Stomach (tissue), 9 donors: Measurements from ENCODE around the gene RASSF3. TPM values are rescaled to one million over a fixed set of nuclear protein-coding genes. Genes with fewer than 3 reads are reported as not detected.
A peak's percentile ranks its signal among the peaks of the same experiment; 100 is the strongest.

Experiments
- DNase-seq, 2 donors: peaks; one replicate each; pipeline versions ENCODE4 v3.0.0 to v3.0.0-alpha.2; 2013 to 2019
- H3K27ac ChIP-seq, 5 donors: fragments of 200-600 bp in 4 of 5; sonication (generic) in 4 of 5; one replicate each; pipeline ENCODE4 v1.5.1; 2013 to 2019; ENCODE audit warnings: mild to moderate bottlenecking in 1 of 5, moderate library complexity in 1 of 5
- H3K27me3 ChIP-seq, 3 donors: fragments of 200-600 bp; sonication (generic); one replicate each; pipeline ENCODE4 v1.5.1; 2017 to 2019; ENCODE audit warnings: mixed run types in 1 of 3
- H3K36me3 ChIP-seq, 4 donors: fragments of 200-600 bp; sonication (generic); 1 replicate in 3 of 4; 2 replicates in 1 of 4; pipeline ENCODE4 v1.5.1; 2016 to 2019
- H3K4me1 ChIP-seq, 4 donors: fragments of 200-600 bp; sonication (generic); one replicate each; pipeline ENCODE4 v1.5.1; 2016 to 2019
- H3K4me3 ChIP-seq, 4 donors: fragments of 200-600 bp; sonication (generic) in 3 of 4; one replicate each; pipeline ENCODE4 v1.5.1; 2016 to 2019; ENCODE audit warnings: mild to moderate bottlenecking in 1 of 4
- H3K9me3 ChIP-seq, 4 donors: fragments of 200-600 bp; sonication (generic); one replicate each; pipeline ENCODE4 v1.5.1; 2016 to 2019
- EP300 ChIP-seq: sonication (generic); formaldehyde crosslinking; IDR thresholded peaks from one replicate; pipeline ENCODE4 v1.6.1; 2017; ENCODE audit warnings: antibody characterized with exemption
- POLR2A ChIP-seq, 4 donors: fragments of 450-650 bp; IDR thresholded peaks; one replicate each; pipeline ENCODE4 v1.6.1; 2016; ENCODE audit warnings: antibody characterized with exemption in 4 of 4, control low read depth in 2 of 4, mild to moderate bottlenecking in 1 of 4, moderate library complexity in 1 of 4
- POLR2AphosphoS5 ChIP-seq, 3 donors: sonication (generic); formaldehyde crosslinking; IDR thresholded peaks; one replicate each; pipeline ENCODE4 v1.6.1; 2016; ENCODE audit warnings: antibody characterized with exemption in 3 of 3
- WGBS, 5 donors: extraction: QIAGEN DNeasy Blood & Tissue Kit in 3 of 5; methylation state at CpG; one replicate each; pipeline versions ENCODE4 v1.1.5 to v1.1.7; 2013 to 2018; 5-methylcytosine and 5-hydroxymethylcytosine counted together
- intact Hi-C: fragments of 100-400 bp; cut with DNase I; formaldehyde crosslinking; loops from one replicate; pipeline ENCODE4 v1.15.1; 2023; ENCODE audit warnings: low total_unique reads
- polyA plus RNA-seq, 3 donors: library from polyadenylated mRNA; stranded (reverse); fragments of 200-250 nt; gene quantifications; one replicate each; pipeline ENCODE4 v1.2.3, GENCODE V29; 2013
- total RNA-seq, 5 donors: library from RNA; depleted of rRNA; stranded (reverse); fragments of >200 nt; gene quantifications; one replicate each; pipeline versions ENCODE4 v1.1.0 to v1.2.3, GENCODE V29; 2014 to 2016
- TF ChIP-seq, protein P1 (sequence below), 7 experiments: fragments of 450-650 bp in 4 of 7; fragments of 200-600 bp in 3 of 7; sonication (generic) in 3 of 7; IDR thresholded peaks; one replicate each; pipeline ENCODE4 v1.5.1; 2016 to 2019; ENCODE audit warnings: antibody characterized with exemption in 7 of 7, control low read depth in 2 of 7, mild to moderate bottlenecking in 1 of 7
- donor health status: healthy with polysubstance abuse.
- donor health status: Bipolar disorder and iron deficiency.
- donor health status: healthy.

Gene RASSF3
- total and polyA plus RNA-seq, 8 donors = 29.3 to 109 (median 54.8) TPM

DNA sequence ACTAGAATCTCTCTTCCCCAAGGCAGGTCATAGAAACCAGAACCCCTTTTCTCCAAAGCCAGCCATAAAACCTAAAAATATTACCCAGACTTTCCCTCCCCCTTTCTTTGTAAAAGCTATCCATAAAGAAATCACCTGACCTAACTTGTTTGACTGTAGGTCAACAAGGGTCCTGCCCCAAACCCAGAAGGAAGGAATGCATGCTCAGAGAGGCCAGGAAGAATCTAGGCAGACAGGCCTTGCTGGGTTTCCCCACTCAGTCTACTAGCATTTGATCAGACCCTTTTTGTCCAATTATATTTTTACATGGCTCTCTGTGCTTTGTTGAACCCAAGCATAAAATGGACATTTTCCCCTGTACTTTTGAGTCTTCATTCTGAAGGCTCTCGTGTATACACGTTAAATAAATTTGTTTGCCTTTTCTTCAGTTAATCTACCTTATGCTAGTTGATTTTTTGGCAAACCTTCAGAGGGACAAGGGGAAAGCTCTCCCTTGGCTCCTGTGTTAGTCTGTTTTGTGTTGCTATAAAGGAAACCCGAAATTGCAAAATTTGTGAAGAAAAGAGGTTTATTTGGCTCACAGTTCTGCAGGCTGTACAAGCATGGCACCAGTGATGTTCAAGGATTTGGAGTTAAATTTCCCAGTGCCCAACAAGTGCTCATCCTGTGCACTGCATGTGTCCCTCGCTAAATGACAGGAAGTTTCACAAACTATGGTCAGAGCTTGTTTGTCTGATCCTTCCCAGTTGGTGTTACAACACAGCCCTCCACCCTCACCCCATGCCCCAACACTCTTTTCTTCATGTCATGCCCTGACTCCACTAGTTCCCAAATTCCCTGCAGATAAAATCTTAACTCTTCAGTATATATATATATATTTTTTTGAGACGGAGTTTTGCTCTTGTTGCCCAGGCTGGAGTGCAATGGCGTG is 14.2 kb upstream of the RASSF3 start:
- intact Hi-C loops = no loop called here
- Histone ChIP-seq H3K27ac (peak overlapping the region in 2 of 5 donors; percentile 9 to 40), H3K4me1 (peaks cover 0 to 31% (median 2%) of the 10 kb centered on the region in 4 donors), H3K27me3 (no peaks in the 10 kb centered on the region), H3K4me3 (no peak overlapping the region), H3K9me3 (no peaks in the 10 kb centered on the region), H3K36me3 (no peaks in the 10 kb centered on the region)
- DNase-seq = no peak
- WGBS, 5 donors = 61 to 75% (median 62%) methylated on average over 6 of the region's 6 CpGs
- no peak for TF ChIP-seq EP300
- TF ChIP-seq, protein P1, sequence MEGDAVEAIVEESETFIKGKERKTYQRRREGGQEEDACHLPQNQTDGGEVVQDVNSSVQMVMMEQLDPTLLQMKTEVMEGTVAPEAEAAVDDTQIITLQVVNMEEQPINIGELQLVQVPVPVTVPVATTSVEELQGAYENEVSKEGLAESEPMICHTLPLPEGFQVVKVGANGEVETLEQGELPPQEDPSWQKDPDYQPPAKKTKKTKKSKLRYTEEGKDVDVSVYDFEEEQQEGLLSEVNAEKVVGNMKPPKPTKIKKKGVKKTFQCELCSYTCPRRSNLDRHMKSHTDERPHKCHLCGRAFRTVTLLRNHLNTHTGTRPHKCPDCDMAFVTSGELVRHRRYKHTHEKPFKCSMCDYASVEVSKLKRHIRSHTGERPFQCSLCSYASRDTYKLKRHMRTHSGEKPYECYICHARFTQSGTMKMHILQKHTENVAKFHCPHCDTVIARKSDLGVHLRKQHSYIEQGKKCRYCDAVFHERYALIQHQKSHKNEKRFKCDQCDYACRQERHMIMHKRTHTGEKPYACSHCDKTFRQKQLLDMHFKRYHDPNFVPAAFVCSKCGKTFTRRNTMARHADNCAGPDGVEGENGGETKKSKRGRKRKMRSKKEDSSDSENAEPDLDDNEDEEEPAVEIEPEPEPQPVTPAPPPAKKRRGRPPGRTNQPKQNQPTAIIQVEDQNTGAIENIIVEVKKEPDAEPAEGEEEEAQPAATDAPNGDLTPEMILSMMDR (IDR thresholded peaks at IDR 0.05) = no peak
- no peak for TF ChIP-seq POLR2AphosphoS5 (IDR thresholded peaks at IDR 0.05)
- TF ChIP-seq POLR2A (IDR thresholded peaks at IDR 0.05) = no peak

GRCh38 chr12:64598831-64599230 is 11.5 kb upstream of the RASSF3 start:
- H3K9me3 ChIP-seq = no peaks in the 10 kb centered on the region
- no peak overlapping the region for H3K27ac ChIP-seq
- TF ChIP-seq POLR2AphosphoS5 (IDR thresholded peaks at IDR 0.05) = no peak
- TF ChIP-seq, protein P1 (IDR thresholded peaks at IDR 0.05) = no peak
- no peak for TF ChIP-seq EP300
- TF ChIP-seq POLR2A (IDR thresholded peaks at IDR 0.05) = no peak
- 59 to 84% (median 70%) methylated on average over 4 of the region's 4 CpGs for WGBS, 5 donors
- intact Hi-C loops = no loop called here
- H3K36me3 ChIP-seq = no peaks in the 10 kb centered on the region
- peaks cover 0 to 38% (median 5%) of the 10 kb centered on the region in 4 donors for H3K4me1 ChIP-seq
- H3K27me3 ChIP-seq = no peaks in the 10 kb centered on the region
- H3K4me3 ChIP-seq = no peak overlapping the region
- no peak for DNase-seq

GRCh38 chr12:64600164-64600561 is 10.1 kb upstream of the RASSF3 start:
- no peaks in the 10 kb centered on the region for H3K9me3 ChIP-seq
- H3K27me3 ChIP-seq = no peaks in the 10 kb centered on the region
- intact Hi-C loops = no loop called here
- TF ChIP-seq, protein P1 (IDR thresholded peaks at IDR 0.05) = no peak
- TF ChIP-seq EP300 = no peak
- TF ChIP-seq POLR2A (IDR thresholded peaks at IDR 0.05) = no peak
- no peak for TF ChIP-seq POLR2AphosphoS5 (IDR thresholded peaks at IDR 0.05)
- peaks cover 0 to 38% (median 5%) of the 10 kb centered on the region in 4 donors for H3K4me1 ChIP-seq
- H3K27ac ChIP-seq = no peak overlapping the region
- no peak overlapping the region for H3K4me3 ChIP-seq
- no peaks in the 10 kb centered on the region for H3K36me3 ChIP-seq
- no peak for DNase-seq
- WGBS, 5 donors = 32 to 55% (median 39%) methylated on average over 2 of the region's 2 CpGs

GRCh38 chr12:64603183-64603841 is 7.0 kb upstream of the RASSF3 start:
- Histone ChIP-seq H3K9me3 (no peaks in the 10 kb centered on the region), H3K4me3 (no peak overlapping the region), H3K27me3 (no peaks in the 10 kb centered on the region), H3K27ac (peak overlapping the region in 1 of 5 donors; percentile 47), H3K4me1 (peaks cover 0 to 17% (median 6%) of the 10 kb centered on the region in 4 donors), H3K36me3 (no peaks in the 10 kb centered on the region)
- 35 to 56% (median 50%) methylated on average over 4 of the region's 4 CpGs for WGBS, 5 donors
- intact Hi-C loops = no loop called here
- DNase-seq = no peak
- TF ChIP-seq POLR2AphosphoS5 (IDR thresholded peaks at IDR 0.05) = peak in 2 of 3 donors; percentile 22 to 47
- no peak for TF ChIP-seq EP300
